GM19099 (cell line): ENCODE data around the gene CAPRIN1.

Experiments
- POLR2A ChIP-seq: IDR thresholded peaks from 3 replicates; pipeline ENCODE4 v1.6.1; 2011; ENCODE audit warnings: low read depth; ENCODE audit not compliant: insufficient read length; ENCODE audit errors: extremely low read depth

CAPRIN1 gene

DNA sequence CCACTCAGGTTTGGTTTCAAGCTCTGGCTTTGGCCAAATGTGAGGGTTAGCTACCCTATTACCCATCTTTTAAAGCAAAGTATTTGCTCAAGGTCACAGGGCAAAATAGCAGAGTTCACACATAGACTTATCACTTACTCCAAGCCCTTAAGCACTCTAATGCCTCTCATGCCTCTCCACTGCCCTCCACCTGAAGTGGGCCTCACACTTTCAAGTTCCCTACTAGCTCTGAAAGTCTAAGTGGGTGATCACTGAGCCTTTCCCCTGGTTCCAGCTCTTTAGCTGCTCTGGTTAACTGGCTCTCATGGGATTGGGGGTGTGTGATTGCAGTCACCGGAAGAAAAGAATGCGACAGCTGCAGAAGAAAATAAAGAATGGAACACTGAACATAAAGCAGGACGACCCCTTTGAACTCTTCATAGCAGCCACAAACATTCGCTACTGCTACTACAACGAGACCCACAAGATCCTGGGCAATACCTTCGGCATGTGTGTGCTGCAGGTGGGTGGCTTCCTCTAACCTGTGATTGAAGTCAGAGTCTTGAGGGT is 60.3 kb downstream of the CAPRIN1 start:
- TF ChIP-seq POLR2A = no peak

DNA sequence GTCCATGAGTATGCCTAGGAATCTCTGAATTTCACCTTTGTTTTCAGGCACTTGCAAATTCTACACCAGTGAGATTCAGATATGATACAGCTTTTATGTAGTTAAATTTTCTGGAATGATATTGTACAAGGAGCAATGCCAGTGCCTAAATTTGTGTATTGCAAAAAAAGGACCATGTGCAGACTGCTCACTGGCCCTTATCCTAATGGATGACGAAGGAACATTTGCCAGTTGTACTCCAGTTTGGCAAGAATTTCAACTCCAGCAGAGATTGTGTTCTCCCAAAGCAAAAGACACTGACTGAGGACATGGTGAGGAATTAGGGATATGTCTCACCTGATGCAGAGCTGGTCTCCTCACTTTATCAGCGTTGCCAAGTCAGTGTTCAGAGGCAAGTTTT is 62.5 kb downstream of the CAPRIN1 start:
- no peak for TF ChIP-seq POLR2A

DNA sequence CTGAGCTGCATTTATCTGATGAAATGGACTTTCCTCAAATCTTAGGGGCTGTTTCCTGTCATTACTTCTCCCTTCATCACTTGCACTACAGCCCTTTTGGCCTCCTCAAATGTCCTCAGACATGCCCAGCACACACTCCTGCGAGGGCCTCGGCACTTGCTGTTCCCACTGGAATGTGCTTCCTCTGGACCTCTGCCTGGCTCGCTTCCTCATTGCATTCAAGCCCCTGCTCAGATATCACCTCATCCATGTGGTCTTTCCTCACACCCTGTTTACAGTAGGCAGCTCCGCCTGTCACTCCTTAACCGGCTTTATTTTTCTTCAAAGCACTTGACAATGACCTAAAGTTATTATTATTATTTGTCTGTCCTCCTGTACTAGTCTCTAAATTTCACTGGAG is 62.9 kb downstream of the CAPRIN1 start:
- no peak for TF ChIP-seq POLR2A

GRCh38 chr11:34120651-34121050 is 69.1 kb downstream of the CAPRIN1 start:
- TF ChIP-seq POLR2A = no peak

- no peak for TF ChIP-seq POLR2A
Observed at GRCh38 chr11:34124885-34125668, 73.5 kb downstream of the CAPRIN1 start.

DNA sequence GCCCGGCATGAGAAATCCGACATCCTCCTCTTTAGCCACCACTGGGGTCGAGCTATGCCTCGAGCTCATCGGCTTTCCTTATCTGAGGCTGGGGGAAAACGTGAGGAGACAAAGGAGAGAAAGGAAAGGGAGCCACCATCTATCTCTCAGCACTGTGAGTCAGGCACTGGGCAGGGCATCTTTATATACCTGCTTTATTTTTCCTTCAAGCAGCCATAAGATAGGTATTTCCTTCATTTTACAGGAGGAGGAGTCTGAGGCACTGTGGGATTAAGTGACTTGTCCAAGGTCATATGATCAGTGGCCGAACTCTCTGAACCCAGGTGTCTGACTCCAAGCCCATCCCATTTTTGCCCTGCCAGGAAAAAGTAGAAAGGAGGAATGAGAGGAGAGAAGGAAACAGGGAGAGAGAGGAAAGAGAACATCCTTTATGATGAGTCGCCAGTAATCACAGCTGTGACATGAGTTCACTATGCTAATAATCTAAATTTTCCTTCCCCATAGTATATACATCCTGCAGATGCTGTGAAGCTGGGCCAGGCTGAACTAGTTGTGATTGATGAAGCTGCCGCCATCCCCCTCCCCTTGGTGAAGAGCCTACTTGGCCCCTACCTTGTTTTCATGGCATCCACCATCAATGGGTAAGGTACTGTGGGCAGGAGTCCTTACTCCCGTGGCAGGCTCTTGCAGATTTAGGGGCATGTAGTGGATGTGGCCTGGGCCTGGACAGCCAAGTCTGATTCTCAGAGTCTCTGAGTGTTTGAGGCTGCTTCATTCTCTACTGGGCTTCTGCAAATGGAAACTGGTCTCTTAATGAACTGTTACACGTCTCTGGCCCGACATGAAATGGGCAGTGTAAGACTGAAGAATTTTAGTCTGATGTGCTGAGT is 75.7 kb downstream of the CAPRIN1 start:
- no peak for TF ChIP-seq POLR2A

- no peak for TF ChIP-seq POLR2A
Observed at GRCh38 chr11:34128824-34129223, 77.3 kb downstream of the CAPRIN1 start.

- no peak for TF ChIP-seq POLR2A
Observed at GRCh38 chr11:34132261-34132965, 80.9 kb downstream of the CAPRIN1 start.

DNA sequence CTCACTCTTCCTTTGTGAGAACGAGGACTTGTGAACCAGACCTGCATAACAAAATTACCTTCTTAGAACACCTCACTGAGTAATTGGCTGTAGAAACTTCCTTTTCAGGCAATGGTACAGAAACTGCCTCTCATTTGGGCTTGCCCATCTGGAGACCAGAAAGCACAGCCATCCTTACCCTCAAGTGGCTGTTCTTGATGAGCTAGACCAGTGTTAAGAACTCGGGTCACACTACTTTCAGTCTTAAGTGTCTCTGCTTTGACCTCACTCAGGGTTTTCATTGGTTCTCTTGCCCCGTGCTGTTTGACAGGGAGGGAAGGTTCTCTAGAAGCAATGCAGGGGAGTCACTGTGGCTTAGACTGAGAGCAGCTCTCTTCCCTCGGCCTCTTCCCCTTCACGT is 83.2 kb downstream of the CAPRIN1 start:
- no peak for TF ChIP-seq POLR2A

GRCh38 chr11:34135439-34135838 is 83.9 kb downstream of the CAPRIN1 start:
- no peak for TF ChIP-seq POLR2A

DNA sequence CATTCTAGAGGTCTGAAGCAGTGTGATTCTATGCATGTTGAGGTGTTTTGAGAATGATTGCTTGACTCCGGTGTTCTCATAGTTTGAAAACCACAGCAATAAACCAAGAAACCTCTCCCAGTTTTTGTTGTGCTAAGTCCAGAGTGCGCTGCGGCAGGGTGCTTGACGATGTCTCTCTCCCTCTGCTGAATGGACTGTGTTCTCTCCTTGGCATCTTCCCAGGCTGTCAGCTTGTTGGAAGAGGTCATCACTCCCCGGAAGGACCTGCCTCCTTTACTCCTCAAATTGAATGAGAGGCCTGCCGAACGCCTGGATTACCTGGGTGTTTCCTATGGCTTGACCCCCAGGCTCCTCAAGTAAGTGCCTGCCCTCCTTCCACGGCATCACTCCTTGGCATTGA is 84.9 kb downstream of the CAPRIN1 start:
- TF ChIP-seq POLR2A = no peak

- TF ChIP-seq POLR2A = no peak
Observed at GRCh38 chr11:34139346-34139745, 87.8 kb downstream of the CAPRIN1 start.

DNA sequence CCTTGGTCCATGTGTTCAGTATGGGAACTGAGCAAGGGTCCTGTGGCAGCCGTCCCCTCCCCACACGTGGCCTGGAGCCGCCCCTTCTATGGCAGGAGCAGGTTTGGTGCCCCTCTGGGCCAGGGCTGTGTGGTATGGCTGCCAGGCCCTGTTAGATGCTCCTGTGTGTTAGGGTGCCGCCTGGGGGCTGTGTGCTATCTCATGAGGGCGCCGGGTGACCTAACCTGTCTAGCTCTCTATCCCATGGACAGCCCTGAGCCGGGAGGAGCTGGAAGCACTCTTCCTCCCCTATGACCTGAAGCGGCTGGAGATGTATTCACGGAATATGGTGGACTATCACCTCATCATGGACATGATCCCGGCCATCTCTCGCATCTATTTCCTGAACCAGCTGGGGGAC is 88.6 kb downstream of the CAPRIN1 start:
- no peak for TF ChIP-seq POLR2A

GRCh38 chr11:34143048-34143447 is 91.5 kb downstream of the CAPRIN1 start:
- TF ChIP-seq POLR2A = no peak

GRCh38 chr11:34145073-34145472 is 93.5 kb downstream of the CAPRIN1 start:
- no peak for TF ChIP-seq POLR2A
